ENCODE data around the gene KMO. TPM values are rescaled to one million over a fixed set of nuclear protein-coding genes. Genes with fewer than 3 reads are reported as not detected.

Gene KMO
- total and polyA plus RNA-seq, 2 of the 4 experiments (the other 2 are of a cell fraction): not detected

DNA sequence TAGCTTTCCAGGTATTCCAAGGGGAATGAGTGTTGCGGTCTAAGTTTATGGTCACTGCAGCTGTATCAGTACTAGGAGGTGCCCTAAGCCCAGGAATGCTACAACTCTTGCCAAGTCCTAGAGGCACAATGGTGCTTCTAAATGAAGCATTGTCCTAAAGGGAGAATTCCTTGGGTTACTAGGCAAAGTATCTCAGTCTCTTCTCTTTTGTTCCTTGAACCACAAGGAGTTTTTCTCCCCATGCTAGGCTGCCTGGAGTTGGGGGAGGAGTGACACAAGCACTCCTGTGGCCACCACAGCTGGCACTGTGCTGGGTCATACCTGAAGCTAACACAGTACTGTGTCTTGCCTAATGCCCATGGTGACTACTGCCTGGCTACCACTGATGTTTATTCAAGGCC lies 50.7 kb downstream of the KMO start:
- H4K8ac ChIP-seq (ENCODE audit: low read depth in 2 of 2, low read length in 2 of 2): no peak overlapping the region
- no peak overlapping the region for H4K5ac ChIP-seq (ENCODE audit: low read depth, low read length)
- POLR2A ChIA-PET (ENCODE audit: unreplicated experiment): no interaction called here
- H2BK20ac ChIP-seq (ENCODE audit: low read depth, low read length): no peak overlapping the region
- no peak overlapping the region for H3K9ac ChIP-seq (ENCODE audit: low read depth, low read length)
- no peak for DNase-seq
- dilution Hi-C loops (cut with HindIII; ENCODE audit: low sequenced_read_pairs, unreplicated experiment) (no loop called here), in situ Hi-C loops (cut with MboI; ENCODE audit: low sequenced_read_pairs) (no loop called here), intact Hi-C loops (cut with micrococcal nuclease) (loop anchor here (1.0 kb wide), 1 partner anchor 18 kb away; no protein-coding TSS in a partner anchor)
- H3K4ac ChIP-seq (ENCODE audit: low read depth, low read length): no peak overlapping the region
- H3K27me3 ChIP-seq (ENCODE audit: control insufficient read depth, insufficient read depth, low read length): no peaks in the 10 kb centered on the region
- H3K4me2 ChIP-seq (ENCODE audit: low read depth, low read length): no peak overlapping the region
- no peak overlapping the region for H3K27ac ChIP-seq (ENCODE audit: insufficient read depth, low read length)
- no peaks in the 10 kb centered on the region for H3K79me1 ChIP-seq (ENCODE audit: low read depth in 1 of 2, low read length in 2 of 2)
- ATAC-seq (ENCODE audit: low read depth): no peak
- H3K36me3 ChIP-seq (ENCODE audit: control insufficient read depth, insufficient read depth, low read length): no peaks in the 10 kb centered on the region
- H3K4me1 ChIP-seq (ENCODE audit: control insufficient read depth, insufficient read depth, low read length): no peaks in the 10 kb centered on the region
- H2AK9ac ChIP-seq (replicated peaks; ENCODE audit: low read depth, low read length, poor library complexity): no peak overlapping the region
- no CpG with 5 or more reads among the region's 1 CpG for WGBS, 2 experiments (ENCODE audit: extremely low coverage in 2 of 2, insufficient read length in 1 of 2)
- H2BK15ac ChIP-seq (ENCODE audit: low read depth, low read length): no peak overlapping the region
- H3K56ac ChIP-seq (ENCODE audit: extremely low read depth, insufficient read depth, low read length): no peak overlapping the region
- no peak overlapping the region for H3K4me3 ChIP-seq (ENCODE audit: insufficient read depth, low read depth, low read length)
- H2AFZ ChIP-seq (replicated peaks; ENCODE audit: low read length, poor library complexity): no peak overlapping the region
- no peak overlapping the region for H2AK5ac ChIP-seq (ENCODE audit: low read depth, low read length)
- no peak overlapping the region for H2BK5ac ChIP-seq (ENCODE audit: low read depth, low read length, poor library complexity, severe bottlenecking)
- TF ChIP-seq POLR2A (IDR thresholded peaks at IDR 0.05; ENCODE audit: low read depth, low read length): no peak
- no peak for TF ChIP-seq CHD1 (IDR thresholded peaks at IDR 0.05; ENCODE audit: low read depth, low read length)
- no peak for TF ChIP-seq MAZ (IDR thresholded peaks at IDR 0.05; ENCODE audit: borderline replicate concordance, low read depth, low read length)
- TF ChIP-seq NFE2L2 (IDR thresholded peaks at IDR 0.05; ENCODE audit: low read depth, low read length): no peak
- no peak for TF ChIP-seq FOS (IDR thresholded peaks at IDR 0.05; ENCODE audit: low read depth, low read length)
- no peak for TF ChIP-seq CEBPB (IDR thresholded peaks at IDR 0.05; ENCODE audit: low read depth, low read length)
- TF ChIP-seq, protein P1, sequence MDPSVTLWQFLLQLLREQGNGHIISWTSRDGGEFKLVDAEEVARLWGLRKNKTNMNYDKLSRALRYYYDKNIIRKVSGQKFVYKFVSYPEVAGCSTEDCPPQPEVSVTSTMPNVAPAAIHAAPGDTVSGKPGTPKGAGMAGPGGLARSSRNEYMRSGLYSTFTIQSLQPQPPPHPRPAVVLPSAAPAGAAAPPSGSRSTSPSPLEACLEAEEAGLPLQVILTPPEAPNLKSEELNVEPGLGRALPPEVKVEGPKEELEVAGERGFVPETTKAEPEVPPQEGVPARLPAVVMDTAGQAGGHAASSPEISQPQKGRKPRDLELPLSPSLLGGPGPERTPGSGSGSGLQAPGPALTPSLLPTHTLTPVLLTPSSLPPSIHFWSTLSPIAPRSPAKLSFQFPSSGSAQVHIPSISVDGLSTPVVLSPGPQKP (IDR thresholded peaks at IDR 0.05; ENCODE audit: borderline replicate concordance, low read depth, low read length): no peak
- TF ChIP-seq, protein P2, sequence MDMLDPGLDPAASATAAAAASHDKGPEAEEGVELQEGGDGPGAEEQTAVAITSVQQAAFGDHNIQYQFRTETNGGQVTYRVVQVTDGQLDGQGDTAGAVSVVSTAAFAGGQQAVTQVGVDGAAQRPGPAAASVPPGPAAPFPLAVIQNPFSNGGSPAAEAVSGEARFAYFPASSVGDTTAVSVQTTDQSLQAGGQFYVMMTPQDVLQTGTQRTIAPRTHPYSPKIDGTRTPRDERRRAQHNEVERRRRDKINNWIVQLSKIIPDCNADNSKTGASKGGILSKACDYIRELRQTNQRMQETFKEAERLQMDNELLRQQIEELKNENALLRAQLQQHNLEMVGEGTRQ (IDR thresholded peaks at IDR 0.05; ENCODE audit: low read depth, low read length): no peak
- no peak for TF ChIP-seq RAD21 (IDR thresholded peaks at IDR 0.05; ENCODE audit: low read length)
- TF ChIP-seq RFX5 (IDR thresholded peaks at IDR 0.05; ENCODE audit: low read depth, low read length): no peak
- no peak for TF ChIP-seq RCOR1 (IDR thresholded peaks at IDR 0.05; ENCODE audit: insufficient replicate concordance, low read length)
- TF ChIP-seq MAFK (IDR thresholded peaks at IDR 0.05; ENCODE audit: low read depth, low read length): no peak
- TF ChIP-seq BHLHE40 (IDR thresholded peaks at IDR 0.05; ENCODE audit: low read depth, low read length): no peak
- TF ChIP-seq SMC3 (IDR thresholded peaks at IDR 0.05; ENCODE audit: low read depth, low read length): no peak
- TF ChIP-seq, protein P3, sequence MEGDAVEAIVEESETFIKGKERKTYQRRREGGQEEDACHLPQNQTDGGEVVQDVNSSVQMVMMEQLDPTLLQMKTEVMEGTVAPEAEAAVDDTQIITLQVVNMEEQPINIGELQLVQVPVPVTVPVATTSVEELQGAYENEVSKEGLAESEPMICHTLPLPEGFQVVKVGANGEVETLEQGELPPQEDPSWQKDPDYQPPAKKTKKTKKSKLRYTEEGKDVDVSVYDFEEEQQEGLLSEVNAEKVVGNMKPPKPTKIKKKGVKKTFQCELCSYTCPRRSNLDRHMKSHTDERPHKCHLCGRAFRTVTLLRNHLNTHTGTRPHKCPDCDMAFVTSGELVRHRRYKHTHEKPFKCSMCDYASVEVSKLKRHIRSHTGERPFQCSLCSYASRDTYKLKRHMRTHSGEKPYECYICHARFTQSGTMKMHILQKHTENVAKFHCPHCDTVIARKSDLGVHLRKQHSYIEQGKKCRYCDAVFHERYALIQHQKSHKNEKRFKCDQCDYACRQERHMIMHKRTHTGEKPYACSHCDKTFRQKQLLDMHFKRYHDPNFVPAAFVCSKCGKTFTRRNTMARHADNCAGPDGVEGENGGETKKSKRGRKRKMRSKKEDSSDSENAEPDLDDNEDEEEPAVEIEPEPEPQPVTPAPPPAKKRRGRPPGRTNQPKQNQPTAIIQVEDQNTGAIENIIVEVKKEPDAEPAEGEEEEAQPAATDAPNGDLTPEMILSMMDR (conservative IDR thresholded peaks at IDR 0.05; ENCODE audit: low read depth, low read length): no peak
- TF ChIP-seq MXI1 (IDR thresholded peaks at IDR 0.05; ENCODE audit: borderline replicate concordance, low read depth, low read length): no peak
- no peak overlapping the region for H3K14ac ChIP-seq (replicated peaks; ENCODE audit: low read depth, low read length)
- H4K91ac ChIP-seq (ENCODE audit: insufficient read depth, low read depth, low read length): no peak overlapping the region
- H3K9me3 ChIP-seq (ENCODE audit: control insufficient read depth, insufficient read depth, low read length): no peaks in the 10 kb centered on the region
- H2BK120ac ChIP-seq (ENCODE audit: low read depth, low read length): no peak overlapping the region
- H4K20me1 ChIP-seq (ENCODE audit: insufficient read depth, low read length): no peaks in the 10 kb centered on the region
- BruUV-seq (replicated peaks): no TSS peak
- no peak overlapping the region for H3K18ac ChIP-seq (ENCODE audit: low read depth, low read length)
- no peaks in the 10 kb centered on the region for H3K9me1 ChIP-seq (ENCODE audit: insufficient read depth, low read length)
- CTCF ChIA-PET: interaction anchor here (1.3 kb wide), 1 partner anchor 8 kb away, joined by 7 read pairs; no protein-coding TSS in a partner anchor
- H3K23ac ChIP-seq (ENCODE audit: low read depth, low read length): no peak overlapping the region

Measured in IMR-90 (cell line).